ENCODE data around the gene TTC7B.

The TTC7B gene

DNA sequence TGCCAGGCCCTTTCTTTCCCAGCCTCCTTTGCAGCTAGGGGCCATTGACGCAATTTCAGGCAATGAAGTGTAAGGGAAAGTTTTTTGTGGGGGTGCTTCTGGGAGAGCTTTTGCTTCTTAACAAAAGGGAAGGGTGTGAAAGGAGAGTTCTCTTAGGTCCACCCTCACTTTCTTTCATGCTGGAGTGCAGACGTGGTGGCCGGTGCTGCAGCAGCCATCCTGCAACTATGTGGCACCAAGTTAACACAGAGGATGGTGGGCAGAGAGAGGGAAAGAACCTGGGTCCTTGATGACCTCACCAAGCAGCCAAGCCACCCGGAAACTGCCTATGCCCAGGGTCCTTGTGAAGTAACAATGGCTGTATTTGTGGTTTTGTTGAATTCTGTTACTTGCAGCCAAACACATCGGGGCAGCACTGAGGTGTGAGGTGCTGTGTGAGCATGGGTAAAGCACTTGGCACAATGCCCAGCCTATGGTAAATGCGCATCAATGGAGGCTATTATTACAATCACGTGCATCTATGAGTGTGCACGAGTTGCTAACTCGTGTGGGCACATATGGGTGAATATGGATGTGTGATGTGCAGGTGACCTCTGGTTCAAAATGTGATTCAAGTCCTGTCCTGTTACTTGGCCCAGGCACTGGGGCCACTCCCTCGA lies 296.8 kb downstream of the TTC7B start:
- Histone ChIP-seq H3K27ac (ENCODE audit: low read length) (no peak overlapping the region), H3K4me2 (ENCODE audit: insufficient read depth, low read length) (no peak overlapping the region), H3K36me3 (ENCODE audit: insufficient read depth, low read length) (no peaks in the 10 kb centered on the region), H3K4me1 (ENCODE audit: insufficient read depth, low read length) (no peaks in the 10 kb centered on the region), H2AFZ (ENCODE audit: low read depth, low read length) (no peak overlapping the region), H3K9me3 (ENCODE audit: insufficient read depth, low read length, severe bottlenecking) (no peaks in the 10 kb centered on the region), H3K4me3 (ENCODE audit: low read depth in 1 of 2, low read length in 2 of 2) (no peak overlapping the region), H4K20me1 (ENCODE audit: insufficient read depth, low read length) (no peaks in the 10 kb centered on the region), H3K9ac (ENCODE audit: low read depth, low read length) (no peak overlapping the region), H3K79me2 (ENCODE audit: insufficient read depth, low read length) (no peaks in the 10 kb centered on the region), H3K27me3 (ENCODE audit: insufficient read depth, low read length, poor library complexity) (no peaks in the 10 kb centered on the region)
- DNase-seq (no peak), ATAC-seq (ENCODE audit: insufficient read depth, low read depth) (no peak)
- TF ChIP-seq, protein P1, sequence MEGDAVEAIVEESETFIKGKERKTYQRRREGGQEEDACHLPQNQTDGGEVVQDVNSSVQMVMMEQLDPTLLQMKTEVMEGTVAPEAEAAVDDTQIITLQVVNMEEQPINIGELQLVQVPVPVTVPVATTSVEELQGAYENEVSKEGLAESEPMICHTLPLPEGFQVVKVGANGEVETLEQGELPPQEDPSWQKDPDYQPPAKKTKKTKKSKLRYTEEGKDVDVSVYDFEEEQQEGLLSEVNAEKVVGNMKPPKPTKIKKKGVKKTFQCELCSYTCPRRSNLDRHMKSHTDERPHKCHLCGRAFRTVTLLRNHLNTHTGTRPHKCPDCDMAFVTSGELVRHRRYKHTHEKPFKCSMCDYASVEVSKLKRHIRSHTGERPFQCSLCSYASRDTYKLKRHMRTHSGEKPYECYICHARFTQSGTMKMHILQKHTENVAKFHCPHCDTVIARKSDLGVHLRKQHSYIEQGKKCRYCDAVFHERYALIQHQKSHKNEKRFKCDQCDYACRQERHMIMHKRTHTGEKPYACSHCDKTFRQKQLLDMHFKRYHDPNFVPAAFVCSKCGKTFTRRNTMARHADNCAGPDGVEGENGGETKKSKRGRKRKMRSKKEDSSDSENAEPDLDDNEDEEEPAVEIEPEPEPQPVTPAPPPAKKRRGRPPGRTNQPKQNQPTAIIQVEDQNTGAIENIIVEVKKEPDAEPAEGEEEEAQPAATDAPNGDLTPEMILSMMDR (IDR thresholded peaks at IDR 0.05; ENCODE audit: borderline replicate concordance, extremely low read depth, low read length, poor library complexity, severe bottlenecking), result no peak
- no peak for TF ChIP-seq EZH2 (IDR thresholded peaks at IDR 0.05; ENCODE audit: borderline replicate concordance, low read depth, low read length, severe bottlenecking)

GRCh38 chr14:90518941-90519256 lies 297.3 kb downstream of the TTC7B start:
- no peak overlapping the region for H3K4me3 ChIP-seq (ENCODE audit: low read depth in 1 of 2, low read length in 2 of 2)
- no peak overlapping the region for H3K9ac ChIP-seq (ENCODE audit: low read depth, low read length)
- H2AFZ ChIP-seq (ENCODE audit: low read depth, low read length), result no peak overlapping the region
- no peaks in the 10 kb centered on the region for H3K27me3 ChIP-seq (ENCODE audit: insufficient read depth, low read length, poor library complexity)
- H3K27ac ChIP-seq (ENCODE audit: low read length), result no peak overlapping the region
- ATAC-seq (ENCODE audit: insufficient read depth, low read depth) (peak; percentile 62), DNase-seq (peak; percentile 49)
- H3K79me2 ChIP-seq (ENCODE audit: insufficient read depth, low read length), result no peaks in the 10 kb centered on the region
- H3K4me1 ChIP-seq (ENCODE audit: insufficient read depth, low read length), result no peaks in the 10 kb centered on the region
- H3K36me3 ChIP-seq (ENCODE audit: insufficient read depth, low read length), result no peaks in the 10 kb centered on the region
- no peaks in the 10 kb centered on the region for H4K20me1 ChIP-seq (ENCODE audit: insufficient read depth, low read length)
- TF ChIP-seq, protein P1 (IDR thresholded peaks at IDR 0.05; ENCODE audit: borderline replicate concordance, extremely low read depth, low read length, poor library complexity, severe bottlenecking), result peak; percentile 76
- no peak for TF ChIP-seq EZH2 (IDR thresholded peaks at IDR 0.05; ENCODE audit: borderline replicate concordance, low read depth, low read length, severe bottlenecking)
- H3K9me3 ChIP-seq (ENCODE audit: insufficient read depth, low read length, severe bottlenecking), result no peaks in the 10 kb centered on the region
- H3K4me2 ChIP-seq (ENCODE audit: insufficient read depth, low read length), result no peak overlapping the region

DNA sequence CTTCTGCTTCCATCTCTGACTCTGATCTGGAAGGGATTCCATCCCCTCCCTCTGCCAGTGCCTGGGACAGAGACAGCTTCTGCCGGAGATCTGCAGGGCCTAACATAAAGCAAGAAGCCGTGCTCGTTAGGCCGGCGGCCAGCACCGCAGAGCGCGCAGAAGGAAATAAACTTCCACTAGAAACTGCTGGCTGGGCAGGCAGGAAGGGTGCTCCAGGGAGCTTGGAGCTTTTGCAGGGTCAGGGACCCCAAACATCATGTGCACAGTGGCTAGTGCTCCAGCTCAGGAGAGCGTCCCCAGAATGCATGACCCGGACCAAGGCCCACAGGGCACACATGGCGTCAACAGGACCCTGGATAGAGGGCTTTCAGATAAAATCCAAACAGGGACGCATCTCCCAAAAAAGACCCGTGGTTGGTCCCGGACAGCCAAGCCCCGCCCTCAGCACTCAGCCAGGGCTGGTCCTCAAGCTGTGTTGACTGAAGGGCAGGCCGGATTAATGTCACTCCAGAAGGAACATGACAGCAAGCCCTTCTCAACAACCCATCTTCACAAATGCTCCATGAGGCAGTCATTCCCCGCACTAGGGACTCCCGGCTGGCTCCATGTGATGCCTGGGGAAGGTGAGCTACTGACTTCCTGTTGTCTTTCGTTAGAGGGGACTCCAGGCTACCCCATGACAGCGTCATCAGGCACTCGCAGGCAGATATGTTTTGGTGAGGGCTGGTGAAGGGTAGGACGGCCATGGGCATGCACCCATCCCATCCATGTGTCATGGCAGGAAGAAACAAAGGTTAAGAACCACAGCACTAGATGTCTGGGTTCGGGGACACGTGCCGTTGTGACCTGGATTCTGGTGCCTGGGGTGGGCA lies 297.9 kb downstream of the TTC7B start:
- ATAC-seq (ENCODE audit: insufficient read depth, low read depth), result no peak
- Histone ChIP-seq H3K27ac (ENCODE audit: low read length) (no peak overlapping the region), H3K4me2 (ENCODE audit: insufficient read depth, low read length) (no peak overlapping the region), H3K9ac (ENCODE audit: low read depth, low read length) (no peak overlapping the region), H3K9me3 (ENCODE audit: insufficient read depth, low read length, severe bottlenecking) (no peaks in the 10 kb centered on the region), H3K27me3 (ENCODE audit: insufficient read depth, low read length, poor library complexity) (no peaks in the 10 kb centered on the region), H4K20me1 (ENCODE audit: insufficient read depth, low read length) (no peaks in the 10 kb centered on the region), H3K36me3 (ENCODE audit: insufficient read depth, low read length) (no peaks in the 10 kb centered on the region), H3K4me3 (ENCODE audit: low read depth in 1 of 2, low read length in 2 of 2) (no peak overlapping the region), H3K79me2 (ENCODE audit: insufficient read depth, low read length) (no peaks in the 10 kb centered on the region), H2AFZ (ENCODE audit: low read depth, low read length) (no peak overlapping the region), H3K4me1 (ENCODE audit: insufficient read depth, low read length) (no peaks in the 10 kb centered on the region)
- DNase-seq, result no peak
- TF ChIP-seq, protein P1 (IDR thresholded peaks at IDR 0.05; ENCODE audit: borderline replicate concordance, extremely low read depth, low read length, poor library complexity, severe bottlenecking), result no peak
- no peak for TF ChIP-seq EZH2 (IDR thresholded peaks at IDR 0.05; ENCODE audit: borderline replicate concordance, low read depth, low read length, severe bottlenecking)
